ENCODE measurements around the gene CTCF.

DNA sequence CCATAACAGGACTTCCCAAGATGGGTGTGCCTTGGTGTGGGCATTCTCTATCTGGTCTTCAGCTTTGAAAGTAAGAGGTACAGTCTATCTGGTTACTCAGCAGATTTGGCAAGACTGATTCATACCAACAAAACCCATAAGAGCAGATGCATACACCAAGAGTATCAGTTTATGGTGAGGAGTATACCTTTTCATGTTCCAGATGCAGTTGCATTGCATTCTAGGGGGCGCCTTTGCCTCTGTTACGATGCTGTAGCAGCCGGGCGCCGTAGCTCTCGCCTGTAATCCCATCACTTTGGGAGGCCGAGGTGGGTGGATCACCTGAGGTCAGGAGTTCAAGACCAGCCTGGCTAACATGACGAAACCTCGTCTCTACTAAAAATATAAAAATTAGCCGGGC is 51.5 kb downstream of the CTCF start:
- TF ChIP-seq POLR2A (IDR thresholded peaks at IDR 0.05; ENCODE audit: low read depth, low read length): no peak
- no peak for TF ChIP-seq POLR2AphosphoS5 (IDR thresholded peaks at IDR 0.05; ENCODE audit: insufficient read depth, low read depth, low read length)
- TF ChIP-seq, protein P1, sequence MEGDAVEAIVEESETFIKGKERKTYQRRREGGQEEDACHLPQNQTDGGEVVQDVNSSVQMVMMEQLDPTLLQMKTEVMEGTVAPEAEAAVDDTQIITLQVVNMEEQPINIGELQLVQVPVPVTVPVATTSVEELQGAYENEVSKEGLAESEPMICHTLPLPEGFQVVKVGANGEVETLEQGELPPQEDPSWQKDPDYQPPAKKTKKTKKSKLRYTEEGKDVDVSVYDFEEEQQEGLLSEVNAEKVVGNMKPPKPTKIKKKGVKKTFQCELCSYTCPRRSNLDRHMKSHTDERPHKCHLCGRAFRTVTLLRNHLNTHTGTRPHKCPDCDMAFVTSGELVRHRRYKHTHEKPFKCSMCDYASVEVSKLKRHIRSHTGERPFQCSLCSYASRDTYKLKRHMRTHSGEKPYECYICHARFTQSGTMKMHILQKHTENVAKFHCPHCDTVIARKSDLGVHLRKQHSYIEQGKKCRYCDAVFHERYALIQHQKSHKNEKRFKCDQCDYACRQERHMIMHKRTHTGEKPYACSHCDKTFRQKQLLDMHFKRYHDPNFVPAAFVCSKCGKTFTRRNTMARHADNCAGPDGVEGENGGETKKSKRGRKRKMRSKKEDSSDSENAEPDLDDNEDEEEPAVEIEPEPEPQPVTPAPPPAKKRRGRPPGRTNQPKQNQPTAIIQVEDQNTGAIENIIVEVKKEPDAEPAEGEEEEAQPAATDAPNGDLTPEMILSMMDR (IDR thresholded peaks at IDR 0.05; ENCODE audit: extremely low read depth in 1 of 2, insufficient read depth in 1 of 2, low read depth in 1 of 2, low read length in 2 of 2): peak in 1 of 2 donors; percentile 4
- no peak for TF ChIP-seq FOS (IDR thresholded peaks at IDR 0.05; ENCODE audit: borderline replicate concordance, insufficient read depth, low read length)
- TF ChIP-seq, protein P2, sequence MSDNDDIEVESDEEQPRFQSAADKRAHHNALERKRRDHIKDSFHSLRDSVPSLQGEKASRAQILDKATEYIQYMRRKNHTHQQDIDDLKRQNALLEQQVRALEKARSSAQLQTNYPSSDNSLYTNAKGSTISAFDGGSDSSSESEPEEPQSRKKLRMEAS (IDR thresholded peaks at IDR 0.05; ENCODE audit: insufficient read depth, insufficient read length): no peak
- no peak for TF ChIP-seq EZH2 (IDR thresholded peaks at IDR 0.05; ENCODE audit: borderline replicate concordance, low read depth, low read length, severe bottlenecking)
- no peak for TF ChIP-seq JUN (IDR thresholded peaks at IDR 0.05; ENCODE audit: borderline replicate concordance, insufficient read depth, insufficient read length, low read depth)

Data from endothelial cell of umbilical vein (primary cell).